Measurements from ENCODE around the gene GNE. TPM values are rescaled to one million over a fixed set of nuclear protein-coding genes. Genes with fewer than 3 reads are reported as not detected.

The GNE gene
- total and polyA plus RNA-seq, 2 of the 8 experiments (the other 6 are each of a cell fraction or from before 2014, with no cell fraction given) = 5.1 to 11.1 TPM

DNA sequence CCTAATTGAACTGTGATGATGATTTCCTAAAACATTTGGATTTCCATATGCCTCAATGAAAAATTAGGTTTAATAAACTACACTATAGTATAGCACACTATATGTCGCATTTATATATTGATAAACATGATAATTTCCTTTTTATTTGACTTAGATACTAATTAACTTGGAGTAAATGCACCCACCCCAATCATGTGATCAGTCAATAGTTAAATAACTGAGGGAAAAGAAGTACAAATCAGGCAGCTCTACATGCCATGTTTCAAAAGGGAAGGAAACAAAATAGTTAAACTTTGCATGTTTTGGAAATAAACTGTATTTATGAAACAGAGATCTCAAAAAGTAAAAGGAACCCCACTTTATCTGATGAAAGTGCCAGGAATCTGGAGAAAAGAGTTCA lies 18.0 kb upstream of the GNE start:
- 86% methylated on average over 1 of the region's 1 CpG; no CpG with 5 or more reads in 1 of the 2 experiments for WGBS, 2 experiments (ENCODE audit: extremely low coverage in 1 of 2, insufficient coverage in 1 of 2, insufficient read length in 1 of 2, insufficient replicate concordance in 2 of 2, low coverage in 1 of 2, low lambda C conversion rate in 2 of 2, missing lambda C conversion rate in 1 of 2)
- no peaks in the 10 kb centered on the region; a peak in 1 of 7 replicates for H3K27me3 ChIP-seq (replicated peaks in 1 of 4; ENCODE audit: control insufficient read depth in 3 of 4, extremely low read depth in 1 of 4, insufficient read depth in 3 of 4, low read length in 3 of 4)
- H4K20me1 ChIP-seq (replicated peaks in 1 of 2; ENCODE audit: control insufficient read depth in 1 of 2, insufficient read depth in 2 of 2, low read length in 2 of 2) = no peaks in the 10 kb centered on the region
- no peak overlapping the region for H2BK120ac ChIP-seq (replicated peaks; ENCODE audit: low read depth, low read length)
- ChIA-PET CTCF (ENCODE audit: partially characterized antibody) (interaction anchor here (0.9 to 3.2 kb wide), 2 partner anchors 49 to 53 kb away, joined by 3 to 11 read pairs; no protein-coding TSS in a partner anchor), POLR2A (ENCODE audit: partially characterized antibody) (no interaction called here)
- no peak overlapping the region for H3K4me3 ChIP-seq (ENCODE audit: extremely low read depth in 1 of 4, insufficient read depth in 2 of 4, low read depth in 3 of 4, low read length in 4 of 4)
- no peak overlapping the region for H4K91ac ChIP-seq (replicated peaks; ENCODE audit: insufficient read length, low read length)
- no peak overlapping the region for H4K5ac ChIP-seq (ENCODE audit: insufficient read length, low read depth, low read length)
- H2AK5ac ChIP-seq (ENCODE audit: low read depth, low read length) = no peak overlapping the region
- H3K9ac ChIP-seq (replicated peaks in 1 of 4; ENCODE audit: extremely low read depth in 1 of 4, low read depth in 3 of 4, low read length in 3 of 4) = no peak overlapping the region
- H3K79me2 ChIP-seq (ENCODE audit: control insufficient read depth in 1 of 2, insufficient read depth in 2 of 2, low read length in 2 of 2) = no peaks in the 10 kb centered on the region
- no peak overlapping the region for H3K18ac ChIP-seq (ENCODE audit: extremely low read depth, low read length)
- no peak overlapping the region for H2BK20ac ChIP-seq (ENCODE audit: low read length)
- no peaks in the 10 kb centered on the region for H3K36me3 ChIP-seq (ENCODE audit: control insufficient read depth in 2 of 4, insufficient read depth in 4 of 4, low read length in 3 of 4)
- no peaks in the 10 kb centered on the region for H3K9me3 ChIP-seq (ENCODE audit: insufficient read depth in 2 of 2, low read depth in 1 of 2, low read length in 1 of 2)
- no peak overlapping the region for H2BK12ac ChIP-seq (ENCODE audit: low read depth, low read length)
- no peaks in the 10 kb centered on the region for H3K23me2 ChIP-seq (ENCODE audit: low read depth, low read length)
- no peak overlapping the region for H2AFZ ChIP-seq (ENCODE audit: low read length)
- FAIRE-seq (no peak), DNase-seq (ENCODE audit: low read depth in 1 of 2, low spot score in 2 of 2) (no peak)
- no peaks in the 10 kb centered on the region for H3K4me1 ChIP-seq (replicated peaks in 1 of 4; ENCODE audit: control insufficient read depth in 3 of 4, insufficient read depth in 4 of 4, low read length in 3 of 4)
- no peak overlapping the region for H3K4ac ChIP-seq (replicated peaks; ENCODE audit: insufficient read length, low read depth, low read length)
- H3K27ac ChIP-seq (ENCODE audit: low read depth, low read length) = no peak overlapping the region
- no peak overlapping the region for H3K23ac ChIP-seq (ENCODE audit: insufficient read length)
- TF ChIP-seq SP2 (IDR thresholded peaks at IDR 0.05; ENCODE audit: low read length) (no peak), SRF (IDR thresholded peaks at IDR 0.05; ENCODE audit: low read depth, low read length) (no peak), HDAC2 (IDR thresholded peaks at IDR 0.05; ENCODE audit: borderline replicate concordance in 1 of 2, low read depth in 2 of 2, low read length in 2 of 2) (no peak), POU5F1 (IDR thresholded peaks at IDR 0.05; ENCODE audit: low read depth, low read length) (no peak), FOSL1 (IDR thresholded peaks at IDR 0.05; ENCODE audit: insufficient read depth, low read depth, low read length) (no peak), TAF1 (IDR thresholded peaks at IDR 0.05; ENCODE audit: low read depth, low read length) (no peak)
- H3K79me1 ChIP-seq (ENCODE audit: low read depth, low read length) = no peaks in the 10 kb centered on the region
- H3K14ac ChIP-seq (ENCODE audit: insufficient read length) = no peak overlapping the region
- no peak overlapping the region for H2BK5ac ChIP-seq (ENCODE audit: low read depth, low read length)
- no peak overlapping the region for H3K4me2 ChIP-seq (ENCODE audit: insufficient read depth in 1 of 2, low read depth in 2 of 2, low read length in 2 of 2)
- no peak overlapping the region for H3K56ac ChIP-seq (replicated peaks; ENCODE audit: insufficient read length, low read depth, low read length)
- no peak overlapping the region for H4K8ac ChIP-seq (ENCODE audit: extremely low read depth, insufficient read depth, low read length)
- no peak overlapping the region for H2BK15ac ChIP-seq (ENCODE audit: low read length)

Data from H1 (cell line).